Esophagus squamous epithelium (tissue), 4 donors: ENCODE results near the gene STARD6.

Experiments
- POLR2A ChIP-seq, 4 donors: fragments of 450-650 bp; IDR thresholded peaks; one replicate each; pipeline ENCODE4 v1.6.1; 2017; ENCODE audit warnings: antibody characterized with exemption in 4 of 4, mild to moderate bottlenecking in 4 of 4, moderate library complexity in 3 of 4
- TF ChIP-seq, protein P1 (sequence below), 6 experiments: fragments of 450-650 bp in 4 of 6; fragments of 200-600 bp in 2 of 6; sonication (generic) in 2 of 6; IDR thresholded peaks; one replicate each; pipeline ENCODE4 v1.5.1; 2016 to 2019; ENCODE audit warnings: antibody characterized with exemption in 6 of 6, mild to moderate bottlenecking in 4 of 6, moderate library complexity in 4 of 6

DNA sequence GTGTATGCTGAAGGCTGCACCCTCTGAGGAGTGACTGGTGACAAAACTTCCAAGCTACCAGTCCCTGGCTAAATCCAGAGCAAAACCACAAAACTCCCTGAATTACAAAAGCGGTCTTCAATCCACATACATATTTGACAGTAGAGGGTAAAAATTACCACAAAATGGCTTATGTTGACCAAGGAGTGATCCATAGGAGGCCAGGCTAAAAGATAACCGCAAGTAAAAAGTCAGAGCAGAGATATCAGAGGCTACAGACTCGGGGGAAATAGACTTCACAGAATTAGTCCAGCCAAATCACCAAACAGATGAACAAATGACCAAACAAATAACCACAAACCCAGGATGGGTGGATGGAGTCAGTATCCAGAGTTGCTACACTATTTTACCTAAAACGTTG, 19.4 kb downstream of the STARD6 start:
- TF ChIP-seq, protein P1, sequence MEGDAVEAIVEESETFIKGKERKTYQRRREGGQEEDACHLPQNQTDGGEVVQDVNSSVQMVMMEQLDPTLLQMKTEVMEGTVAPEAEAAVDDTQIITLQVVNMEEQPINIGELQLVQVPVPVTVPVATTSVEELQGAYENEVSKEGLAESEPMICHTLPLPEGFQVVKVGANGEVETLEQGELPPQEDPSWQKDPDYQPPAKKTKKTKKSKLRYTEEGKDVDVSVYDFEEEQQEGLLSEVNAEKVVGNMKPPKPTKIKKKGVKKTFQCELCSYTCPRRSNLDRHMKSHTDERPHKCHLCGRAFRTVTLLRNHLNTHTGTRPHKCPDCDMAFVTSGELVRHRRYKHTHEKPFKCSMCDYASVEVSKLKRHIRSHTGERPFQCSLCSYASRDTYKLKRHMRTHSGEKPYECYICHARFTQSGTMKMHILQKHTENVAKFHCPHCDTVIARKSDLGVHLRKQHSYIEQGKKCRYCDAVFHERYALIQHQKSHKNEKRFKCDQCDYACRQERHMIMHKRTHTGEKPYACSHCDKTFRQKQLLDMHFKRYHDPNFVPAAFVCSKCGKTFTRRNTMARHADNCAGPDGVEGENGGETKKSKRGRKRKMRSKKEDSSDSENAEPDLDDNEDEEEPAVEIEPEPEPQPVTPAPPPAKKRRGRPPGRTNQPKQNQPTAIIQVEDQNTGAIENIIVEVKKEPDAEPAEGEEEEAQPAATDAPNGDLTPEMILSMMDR (IDR thresholded peaks at IDR 0.05): no peak
- TF ChIP-seq POLR2A (IDR thresholded peaks at IDR 0.05): no peak
